Ovary (tissue), 9 donors: ENCODE results near the gene TTC39B. TPM values are rescaled to one million over a fixed set of nuclear protein-coding genes. Genes with fewer than 3 reads are reported as not detected.

Experiments
- DNase-seq, 5 donors: peaks; one replicate each; pipeline ENCODE4 v3.0.0-alpha.2; 2019 to 2020
- H3K27ac ChIP-seq, 2 donors: fragments of 200-600 bp; one replicate each; pipeline versions ENCODE4 v1.5.1 to v1.8.0; 2019 to 2022
- H3K27me3 ChIP-seq: fragments of 200-600 bp; one replicate; pipeline ENCODE4 v1.8.0; 2022
- H3K36me3 ChIP-seq: fragments of 200-600 bp; sonication (generic); one replicate; pipeline ENCODE4 v1.5.1; 2019
- H3K4me1 ChIP-seq: one replicate; pipeline ENCODE4 v1.8.1; 2013; ENCODE audit warnings: mild to moderate bottlenecking, moderate library complexity; ENCODE audit not compliant: insufficient read depth
- H3K4me3 ChIP-seq: fragments of 200-600 bp; sonication (generic); one replicate; pipeline ENCODE4 v1.5.1; 2017
- H3K9me3 ChIP-seq, 2 donors: fragments of 200-600 bp in 1 of 2; sonication (generic) in 1 of 2; one replicate each; pipeline versions ENCODE4 v1.5.1 to v1.8.1; 2013 to 2019; ENCODE audit warnings: mild to moderate bottlenecking in 1 of 2, moderate library complexity in 1 of 2
- CTCF ChIP-seq, 3 donors: fragments of 450-650 bp in 2 of 3; fragments of 200-600 bp in 1 of 3; IDR thresholded peaks; one replicate each; pipeline versions ENCODE4 v1.5.1 to v1.8.0; 2016 to 2022; ENCODE audit warnings: antibody characterized with exemption in 3 of 3, mild to moderate bottlenecking in 1 of 3
- EP300 ChIP-seq: sonication (generic); formaldehyde crosslinking; IDR thresholded peaks from one replicate; pipeline ENCODE4 v1.6.1; 2017; ENCODE audit warnings: antibody characterized with exemption
- POLR2A ChIP-seq: fragments of 450-650 bp; IDR thresholded peaks from one replicate; pipeline ENCODE4 v1.6.1; 2017; ENCODE audit warnings: antibody characterized with exemption, mild to moderate bottlenecking, moderate library complexity
- WGBS, 3 donors: extraction: QIAGEN DNeasy Blood & Tissue Kit in 1 of 3; methylation state at CpG; one replicate each; pipeline versions ENCODE4 v1.1.5 to v1.1.7; 2013 to 2017; 5-methylcytosine and 5-hydroxymethylcytosine counted together
- intact Hi-C, 4 donors: fragments of 100-400 bp; cut with DNase I; formaldehyde crosslinking; loops; one replicate each; pipeline versions ENCODE4 v1.11.0 to v1.15.1; 2022 to 2023
- polyA plus RNA-seq, 2 donors: library from polyadenylated mRNA; stranded (reverse); fragments of 200-250 nt in 1 of 2; fragments of 350-450 nt in 1 of 2; fragmentation: Illumina TruSeq in 1 of 2; extraction: RNeasy Lipid Tissue Mini Kit (QIAGEN cat#74804) in 1 of 2; gene quantifications; one replicate each; pipeline ENCODE4 v1.2.3, GENCODE V29; 2013 to 2014
- total RNA-seq, 7 donors: library from RNA; depleted of rRNA in 2 of 7; stranded (reverse); fragments of >200 nt in 2 of 7; fragmentation: NEBNext Ultra II Directional in 3 of 7; extraction: Animal tissue kit (Norgen Biotek cat#: 25700) in 3 of 7; gene quantifications; one replicate each; pipeline versions ENCODE4 v1.1.0 to v1.2.4, GENCODE V29; 2016 to 2023
- donor health status: DM: no; HTN: no; CAD: no; lungs with moderate emphysema.
- donor health status: DM: no; HTN: no; CAD: no.
- donor health status: Bipolar disorder and iron deficiency.
- donor health status: DM: yes; HTN: yes; CAD: no.
- donor health status: DM: no; HTN: no; CAD: no.
- donor health status: DM: yes; HTN: yes; CAD: no.

Gene TTC39B
- total and polyA plus RNA-seq, 9 donors = 2.9 to 26.0 (median 11.0) TPM

- H3K4me3 ChIP-seq = no peak overlapping the region
- 12 to 15% (median 14%) methylated on average over 4 of the region's 4 CpGs for WGBS, 3 donors
- no peaks in the 10 kb centered on the region for H3K9me3 ChIP-seq
- no peak overlapping the region for H3K27ac ChIP-seq
- H3K27me3 ChIP-seq = no peaks in the 10 kb centered on the region
- intact Hi-C loops = no loop called here
- no peak for TF ChIP-seq EP300
- TF ChIP-seq POLR2A = no peak
- TF ChIP-seq CTCF (IDR thresholded peaks at IDR 0.05) = no peak
- no peaks in the 10 kb centered on the region for H3K36me3 ChIP-seq
- H3K4me1 ChIP-seq = no peaks in the 10 kb centered on the region
- no peak for DNase-seq
Measured at GRCh38 chr9:15144622-15145061, 162.4 kb downstream of the TTC39B start.

GRCh38 chr9:15142878-15143534, 164.0 kb downstream of the TTC39B start:
- Histone ChIP-seq H3K27me3 (no peaks in the 10 kb centered on the region), H3K9me3 (no peaks in the 10 kb centered on the region), H3K4me1 (no peaks in the 10 kb centered on the region), H3K27ac (no peak overlapping the region), H3K4me3 (no peak overlapping the region), H3K36me3 (no peaks in the 10 kb centered on the region)
- WGBS, 3 donors = 61 to 63% (median 63%) methylated on average over 6 of the region's 6 CpGs
- no peak for TF ChIP-seq POLR2A
- TF ChIP-seq CTCF (IDR thresholded peaks at IDR 0.05) = peak; percentile 11 to 39 (median 32)
- TF ChIP-seq EP300 = no peak
- no peak for DNase-seq
- intact Hi-C loops = no loop called here

- Histone ChIP-seq H3K36me3 (no peaks in the 10 kb centered on the region), H3K4me3 (no peak overlapping the region), H3K27me3 (no peaks in the 10 kb centered on the region), H3K9me3 (no peaks in the 10 kb centered on the region), H3K27ac (no peak overlapping the region), H3K4me1 (no peaks in the 10 kb centered on the region)
- TF ChIP-seq CTCF (IDR thresholded peaks at IDR 0.05) = no peak
- TF ChIP-seq EP300 = no peak
- TF ChIP-seq POLR2A = no peak
- DNase-seq = no peak
- 69 to 84% (median 76%) methylated on average over 1 of the region's 1 CpG for WGBS, 3 donors
- intact Hi-C loops = no loop called here
Measured at GRCh38 chr9:15140051-15140450, 167.0 kb downstream of the TTC39B start.

- intact Hi-C loops = no loop called here
- TF ChIP-seq CTCF (IDR thresholded peaks at IDR 0.05) = no peak
- DNase-seq = no peak
- WGBS, 3 donors = 79 to 82% (median 81%) methylated on average over 13 of the region's 13 CpGs
- Histone ChIP-seq H3K27ac (no peak overlapping the region), H3K4me1 (no peaks in the 10 kb centered on the region), H3K27me3 (no peaks in the 10 kb centered on the region), H3K9me3 (no peaks in the 10 kb centered on the region), H3K36me3 (no peaks in the 10 kb centered on the region), H3K4me3 (no peak overlapping the region)
Measured at GRCh38 chr9:15139469-15139868, 167.5 kb downstream of the TTC39B start.
